HL-60 (cell line): ENCODE results near the gene ATP8B4.

ENCODE experiments used
- CTCF ChIP-seq: IDR thresholded peaks from one replicate; pipeline ENCODE4 v1.5.1; 2011; ENCODE audit warnings: low read length, control low read depth, inconsistent platforms; ENCODE audit not compliant: insufficient read depth
- POLR2AphosphoS5 ChIP-seq: IDR thresholded peaks from 2 replicates; pipeline ENCODE4 v1.6.1; 2012; ENCODE audit warnings: low read depth

- TF ChIP-seq CTCF (no peak), POLR2AphosphoS5 (no peak)
Observed at GRCh38 chr15:49860101-49860500, 258.9 kb downstream of the ATP8B4 start.
